GM12878 (cell line): ENCODE results near the gene GUK1. TPM values are rescaled to one million over a fixed set of nuclear protein-coding genes. Genes with fewer than 3 reads are reported as not detected.

Experiments used
- ATAC-seq: fragments of 200-7000 bp; cut with Tn5 transposase; 3 replicates; pipeline ENCODE4 v1.9.1; 2020; ENCODE audit warnings: mild to moderate bottlenecking, moderate library complexity
- BruUV-seq: library from RNA; stranded (reverse); fragments of 400-500 nt; replicated peaks from 2 replicates; lab custom pipeline; 2021; lab: Mats Ljungman, UMichigan
- CTCF ChIA-PET: fragments of 300-600 bp; sonication (Branson Sonifier 250); formaldehyde crosslinking; extraction: SDS; loops from one replicate; lab custom pipeline; 2021; ENCODE audit warnings: inconsistent platforms; lab: Yijun Ruan, JAX
- POLR2A ChIA-PET: fragments of 350-600 bp; formaldehyde crosslinking; extraction: SDS; loops from one replicate; lab custom pipeline; 2021; ENCODE audit warnings: inconsistent platforms; lab: Charles Lee
- RAD21 ChIA-PET: fragments of 300-600 bp; sonication (Branson Sonifier 250); formaldehyde crosslinking; loops from one replicate; lab custom pipeline; 2023; ENCODE audit warnings: antibody characterized with exemption; ENCODE audit not compliant: unreplicated experiment; lab: Charles Lee
- SMC1A ChIA-PET: fragments of 300-600 bp; sonication (Branson Sonifier 250); formaldehyde crosslinking; loops from one replicate; lab custom pipeline; 2023; ENCODE audit not compliant: unreplicated experiment, uncharacterized antibody; lab: Charles Lee
- DNase-seq: peaks from one replicate; pipeline ENCODE4 v3.0.0-alpha.2; 2011; ENCODE audit warnings: low read depth, low spot score
- FAIRE-seq: peaks from 3 replicates; lab custom pipeline; 2011; peaks lifted over from hg19 to GRCh38; lab: Jason Lieb, UNC
- H2AFZ ChIP-seq: 2 replicates; pipeline ENCODE4 v1.6.0; 2011; ENCODE audit warnings: low read depth, low read length, control low read depth; ENCODE audit not compliant: control insufficient read depth
- H3K27ac ChIP-seq: 2 replicates; pipeline ENCODE4 v1.5.1; 2011; ENCODE audit warnings: control low read depth; ENCODE audit not compliant: control insufficient read depth, insufficient read depth
- H3K27me3 ChIP-seq, 2 experiments: replicated peaks in 1 of 2; 2 replicates each; pipeline versions ENCODE4 v1.6.0 to v1.6.1; 2011; ENCODE audit warnings: low read length in 1 of 2; ENCODE audit not compliant: control insufficient read depth in 2 of 2, insufficient read depth in 2 of 2
- H3K36me3 ChIP-seq, 2 experiments: 2 replicates each; pipeline ENCODE4 v1.5.1; 2011; ENCODE audit warnings: low read length in 1 of 2; ENCODE audit not compliant: control insufficient read depth in 2 of 2, insufficient read depth in 2 of 2
- H3K4me1 ChIP-seq: 2 replicates; pipeline ENCODE4 v1.6.1; 2011; ENCODE audit warnings: mild to moderate bottlenecking, low read length, moderate library complexity, mixed read lengths; ENCODE audit not compliant: control insufficient read depth, insufficient read depth
- H3K4me2 ChIP-seq: 2 replicates; pipeline ENCODE4 v1.6.0; 2011; ENCODE audit warnings: control low read depth; ENCODE audit not compliant: control insufficient read depth, insufficient read depth
- H3K4me3 ChIP-seq: fragments of 200-600 bp; sonication (generic); 2 replicates; pipeline ENCODE4 v1.5.1; 2016
- H3K79me2 ChIP-seq: 2 replicates; pipeline ENCODE4 v1.6.0; 2011; ENCODE audit warnings: low read length; ENCODE audit not compliant: control insufficient read depth, insufficient read depth
- H3K9ac ChIP-seq: 2 replicates; pipeline ENCODE4 v1.8.0; 2011; ENCODE audit warnings: low read length, control low read depth, mixed read lengths; ENCODE audit not compliant: control insufficient read depth, insufficient read depth
- H3K9me3 ChIP-seq: replicated peaks from 3 replicates; pipeline ENCODE4 v1.5.1; 2011; ENCODE audit warnings: mild to moderate bottlenecking, low read length; ENCODE audit not compliant: control insufficient read depth, insufficient read depth
- H4K20me1 ChIP-seq: 2 replicates; pipeline ENCODE4 v1.6.0; 2011; ENCODE audit not compliant: control insufficient read depth, insufficient read depth
- BHLHE40 ChIP-seq, 2 experiments: fragments of 450-650 bp in 1 of 2; IDR thresholded peaks; 2 replicates each; pipeline ENCODE4 v1.6.1; 2011 to 2017; ENCODE audit warnings: low read depth in 2 of 2, borderline replicate concordance in 1 of 2, improper control_type of control experiment in 1 of 2, low read length in 1 of 2, mild to moderate bottlenecking in 1 of 2
- FOS ChIP-seq: IDR thresholded peaks from 3 replicates; pipeline ENCODE4 v1.6.1; 2011; ENCODE audit warnings: borderline replicate concordance; ENCODE audit not compliant: insufficient read length; ENCODE audit errors: extremely low read depth
- GATAD2B ChIP-seq: fragments of 450-650 bp; conservative IDR thresholded peaks from 2 replicates; pipeline ENCODE4 v1.6.1; 2017; ENCODE audit warnings: low read depth, mild to moderate bottlenecking, moderate library complexity
- KAT2A ChIP-seq: conservative IDR thresholded peaks from 2 replicates; pipeline ENCODE4 v1.6.1; 2011; ENCODE audit warnings: low read depth, low read length; ENCODE audit not compliant: control insufficient read depth
- NFYA ChIP-seq: IDR thresholded peaks from 2 replicates; pipeline ENCODE4 v1.6.1; 2011; ENCODE audit warnings: low read depth, mild to moderate bottlenecking, low read length, improper control_type of control experiment, borderline replicate concordance
- RAD51 ChIP-seq: fragments of 450-650 bp; IDR thresholded peaks from 2 replicates; pipeline ENCODE4 v1.6.1; 2016; ENCODE audit warnings: moderate library complexity, mild to moderate bottlenecking, inconsistent platforms
- SUZ12 ChIP-seq: fragments of 200-600 bp; sonication (generic); IDR thresholded peaks from one replicate; pipeline ENCODE4 v1.6.1; 2018; ENCODE audit warnings: antibody characterized with exemption, mild to moderate bottlenecking; ENCODE audit not compliant: unreplicated experiment
- ZBTB40 ChIP-seq: fragments of 450-650 bp; IDR thresholded peaks from 2 replicates; pipeline ENCODE4 v1.6.1; 2016; ENCODE audit warnings: mild to moderate bottlenecking, moderate library complexity, borderline replicate concordance
- ZNF274 ChIP-seq: IDR thresholded peaks from one replicate; pipeline ENCODE4 v1.8.0; 2011; ENCODE audit not compliant: insufficient read length, insufficient read depth
- ZNF384 ChIP-seq: IDR thresholded peaks from 2 replicates; pipeline ENCODE4 v1.6.1; 2012; ENCODE audit warnings: low read depth, mild to moderate bottlenecking, low read length, improper control_type of control experiment, borderline replicate concordance
- ZNF622 ChIP-seq: fragments of 450-650 bp; IDR thresholded peaks from 2 replicates; pipeline ENCODE4 v1.6.1; 2017; ENCODE audit warnings: mild to moderate bottlenecking, inconsistent platforms
- WGBS: methylation state at CpG from one replicate; pipeline ENCODE4 v1.1.6; 2016; ENCODE audit warnings: low lambda C conversion rate; ENCODE audit not compliant: insufficient replicate concordance, insufficient coverage; ENCODE audit errors: missing lambda C conversion rate; 5-methylcytosine and 5-hydroxymethylcytosine counted together
- in situ Hi-C: fragments of 300-500 bp; cut with MboI; formaldehyde crosslinking; loops from 9 replicates; pipeline ENCODE4 v1.14.3; 2018; ENCODE audit warnings: mixed read lengths
- intact Hi-C: fragments of 100-400 bp; cut with micrococcal nuclease; formaldehyde crosslinking; loops from one replicate; pipeline ENCODE4 v1.14.2; 2022; ENCODE audit not compliant: unreplicated experiment
- polyA plus RNA-seq, 11 experiments: library from polyadenylated mRNA; depleted of rRNA in 4 of 11; unstranded in 6 of 11; stranded (reverse) in 5 of 11; fragments of >200 nt; fragmentation: Nextera tagmentation in 4 of 11; fragmentation: Illumina TruSeq in 1 of 11; extraction: Ambion mirVana in 4 of 11; extraction: Trizol in 1 of 11; gene quantifications; 1 replicate in 1 of 11; 2 replicates in 10 of 11; pipeline versions ENCODE4 v1.2.1 to v1.2.3, GENCODE V29; 2011 to 2016; ENCODE audit warnings: inconsistent platforms in 2 of 11, missing spikeins in 2 of 11, low read depth in 1 of 11
- total RNA-seq, 4 experiments: library from RNA; depleted of rRNA in 3 of 4; stranded (reverse); fragments of >200 nt in 3 of 4; fragmentation: Illumina TruSeq in 1 of 4; extraction: Trizol in 1 of 4; gene quantifications; 2 replicates each; pipeline versions ENCODE4 v1.2.1 to v1.2.3, GENCODE V29; 2013 to 2021
- TF ChIP-seq, protein P1 (sequence below): fragments of 450-650 bp; IDR thresholded peaks from 2 replicates; pipeline ENCODE4 v1.6.1; 2017; ENCODE audit warnings: mild to moderate bottlenecking, low read depth, inconsistent platforms; ENCODE audit not compliant: poor library complexity, severe bottlenecking

Gene GUK1
- total and polyA plus RNA-seq, 10 of the 15 experiments (the other 5 are each of a cell fraction or from before 2014, with no cell fraction given), result 6.3 to 357 (median 203) TPM

DNA sequence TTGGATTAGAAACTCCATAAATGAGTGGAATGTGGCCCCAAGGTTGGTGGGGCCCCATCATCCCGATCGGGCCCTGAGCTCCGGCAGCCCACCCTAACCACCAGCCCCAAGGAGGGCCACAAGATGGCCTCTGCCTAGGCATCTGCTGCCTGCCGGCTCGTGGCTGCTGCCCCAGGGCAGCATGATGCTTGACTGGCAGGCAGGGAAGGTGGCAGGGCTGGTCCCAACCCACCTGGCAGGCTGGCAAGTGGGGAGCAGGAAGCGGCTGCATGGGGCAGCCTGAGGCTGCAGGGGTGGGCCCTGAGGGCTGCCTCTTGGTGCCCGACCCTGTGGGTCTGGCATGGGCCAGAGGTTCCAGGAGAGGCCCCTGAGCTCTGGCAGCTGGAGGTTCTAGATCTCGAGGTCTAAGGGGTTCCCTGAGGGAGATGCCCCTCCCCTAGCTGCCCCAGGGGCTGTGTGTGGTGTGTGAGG, 8.9 kb downstream of the GUK1 start:
- TF ChIP-seq NFYA (no peak), GATAD2B (no peak), ZNF622 (no peak), ZNF274 (no peak), FOS (no peak), SUZ12 (no peak), RAD51 (no peak), KAT2A (no peak), ZBTB40 (no peak), BHLHE40 (IDR thresholded peaks at IDR 0.05; ENCODE audit: borderline replicate concordance in 1 of 2, low read depth in 2 of 2, low read length in 1 of 2) (no peak), ZNF384 (no peak)
- TF ChIP-seq, protein P1, sequence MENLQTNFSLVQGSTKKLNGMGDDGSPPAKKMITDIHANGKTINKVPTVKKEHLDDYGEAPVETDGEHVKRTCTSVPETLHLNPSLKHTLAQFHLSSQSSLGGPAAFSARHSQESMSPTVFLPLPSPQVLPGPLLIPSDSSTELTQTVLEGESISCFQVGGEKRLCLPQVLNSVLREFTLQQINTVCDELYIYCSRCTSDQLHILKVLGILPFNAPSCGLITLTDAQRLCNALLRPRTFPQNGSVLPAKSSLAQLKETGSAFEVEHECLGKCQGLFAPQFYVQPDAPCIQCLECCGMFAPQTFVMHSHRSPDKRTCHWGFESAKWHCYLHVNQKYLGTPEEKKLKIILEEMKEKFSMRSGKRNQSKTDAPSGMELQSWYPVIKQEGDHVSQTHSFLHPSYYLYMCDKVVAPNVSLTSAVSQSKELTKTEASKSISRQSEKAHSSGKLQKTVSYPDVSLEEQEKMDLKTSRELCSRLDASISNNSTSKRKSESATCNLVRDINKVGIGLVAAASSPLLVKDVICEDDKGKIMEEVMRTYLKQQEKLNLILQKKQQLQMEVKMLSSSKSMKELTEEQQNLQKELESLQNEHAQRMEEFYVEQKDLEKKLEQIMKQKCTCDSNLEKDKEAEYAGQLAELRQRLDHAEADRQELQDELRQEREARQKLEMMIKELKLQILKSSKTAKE, result no peak
- TF ChIP-seq, all 136 proteins: peak for 0
- no peak for ATAC-seq
- RAD21 ChIA-PET, result no interaction called here
- 56% methylated on average over 8 of the region's 8 CpGs for WGBS
- POLR2A ChIA-PET, result no interaction called here
- H4K20me1 ChIP-seq, result peaks cover 3% of the 10 kb centered on the region; the same call in 1 of the 2 replicates
- no peak for DNase-seq
- no peak overlapping the region for H3K4me2 ChIP-seq
- H3K27ac ChIP-seq, result no peak overlapping the region
- SMC1A ChIA-PET, result no interaction called here
- BruUV-seq, result no TSS peak
- FAIRE-seq, result no peak
- no peaks in the 10 kb centered on the region for H3K9me3 ChIP-seq
- peaks cover 17% of the 10 kb centered on the region for H3K79me2 ChIP-seq
- no peak overlapping the region for H2AFZ ChIP-seq
- no peaks in the 10 kb centered on the region for H3K4me1 ChIP-seq
- CTCF ChIA-PET, result no interaction called here
- intact Hi-C loops (no loop called here), in situ Hi-C loops (no loop called here)
- H3K36me3 ChIP-seq, result peaks cover 0 to 16% of the 10 kb centered on the region in 2 experiments; a peak in 3 of 4 replicates
- H3K4me3 ChIP-seq, result no peak overlapping the region
- no peaks in the 10 kb centered on the region for H3K27me3 ChIP-seq
- no peak overlapping the region for H3K9ac ChIP-seq
